Hematopoietic multipotent progenitor cell (in vitro differentiated cells): ENCODE results near the gene NUAK2. TPM values are rescaled to one million over a fixed set of nuclear protein-coding genes. Genes with fewer than 3 reads are reported as not detected.

Experiments
- DNase-seq, 3 donors: peaks; one replicate each; pipeline ENCODE4 v3.0.0-alpha.2; 2011 to 2015; ENCODE audit warnings: low read depth in 2 of 3, low spot score in 2 of 3
- total RNA-seq: library from RNA; depleted of rRNA; stranded (reverse); fragments of >200 nt; gene quantifications from one replicate; pipeline ENCODE4 v1.2.3, GENCODE V29; 2012

Gene NUAK2
- total RNA-seq, 1 donor = 1.3 TPM

- DNase-seq = no peak
Measured at GRCh38 chr1:205348554-205349487, 27.3 kb upstream of the NUAK2 start.

GRCh38 chr1:205346956-205347574 is 25.5 kb upstream of the NUAK2 start:
- DNase-seq = no peak

DNA sequence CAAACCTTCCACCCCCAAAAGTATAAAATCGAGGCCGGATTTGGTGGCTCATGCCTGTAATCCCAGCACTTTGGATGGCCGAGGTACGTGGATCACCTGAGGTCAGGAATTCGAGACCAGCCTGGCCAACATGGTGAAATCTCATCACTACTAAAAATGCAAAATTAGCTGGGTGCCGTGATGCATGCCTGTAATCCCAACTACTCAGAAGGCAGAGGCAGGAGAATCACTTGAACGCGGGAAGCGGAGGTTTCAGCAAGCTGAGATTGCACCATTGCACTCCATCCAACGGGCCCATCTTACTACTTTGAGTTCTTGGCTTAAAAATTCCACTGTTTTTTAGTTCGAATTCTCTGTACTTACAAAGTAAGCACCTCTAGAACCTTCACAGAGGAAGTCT is 24.2 kb upstream of the NUAK2 start:
- DNase-seq = no peak

- DNase-seq = peak in 2 of 3 donors; percentile 47 to 55
Measured at GRCh38 chr1:205344066-205344928, 22.8 kb upstream of the NUAK2 start.

DNA sequence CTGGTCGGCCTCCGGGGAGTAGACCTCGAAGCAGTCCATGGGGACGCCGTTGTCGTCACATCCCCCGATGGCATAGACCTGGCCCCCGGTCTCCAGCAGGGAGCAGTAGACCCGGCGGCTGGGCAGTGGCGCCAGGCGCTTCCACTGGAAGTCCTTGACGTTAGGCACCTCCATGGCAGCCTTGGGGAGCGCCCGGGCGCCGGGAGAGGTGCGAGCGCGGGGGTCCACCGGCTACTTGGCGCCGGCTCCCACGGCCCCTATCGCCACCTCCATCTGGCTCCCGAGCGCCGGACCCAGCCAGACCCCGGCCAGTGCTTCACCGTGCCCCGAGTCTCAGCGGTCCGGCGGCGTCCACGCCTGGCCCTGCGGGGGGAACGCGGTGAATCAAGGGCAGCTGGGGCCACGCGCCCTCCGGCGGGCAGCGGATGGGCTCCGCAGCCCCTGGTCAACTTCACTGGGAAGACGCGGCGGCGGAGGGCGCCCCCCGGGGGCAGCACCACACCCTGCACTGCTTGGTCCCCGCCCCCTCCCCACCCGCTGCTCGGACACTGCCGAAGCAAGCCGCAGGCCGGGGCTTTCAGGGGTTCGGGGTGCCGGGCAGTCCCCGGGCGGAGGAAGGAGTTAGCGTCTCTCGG is 22.0 kb upstream of the NUAK2 start:
- DNase-seq = peak in 1 of 3 donors; percentile 42

DNA sequence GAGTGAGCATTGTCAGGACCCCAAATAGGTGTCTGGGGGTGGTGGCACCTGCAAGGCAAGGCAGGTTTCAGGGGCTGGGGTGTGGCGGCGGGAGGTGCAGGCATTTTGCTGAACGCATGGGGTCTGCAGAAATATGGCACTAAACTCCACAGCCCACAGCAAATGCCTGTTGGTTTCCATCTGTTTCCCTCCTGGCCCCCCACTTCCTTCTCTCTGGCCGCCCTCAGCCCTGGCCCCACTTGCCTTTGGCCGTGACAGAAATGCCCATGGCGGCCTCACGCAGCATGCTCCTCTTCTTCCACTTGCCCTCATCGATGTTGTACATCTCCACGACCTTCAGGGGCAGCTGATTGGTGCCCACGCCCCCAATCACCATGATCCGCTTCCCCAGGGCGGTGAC is 21.4 kb upstream of the NUAK2 start:
- peak in 1 of 3 donors; percentile 34 for DNase-seq

GRCh38 chr1:205340676-205341075 is 19.1 kb upstream of the NUAK2 start:
- no peak for DNase-seq

GRCh38 chr1:205339717-205340116 is 18.2 kb upstream of the NUAK2 start:
- DNase-seq = no peak

- DNase-seq = no peak
Measured at GRCh38 chr1:205339197-205339702, 17.7 kb upstream of the NUAK2 start.

- DNase-seq = no peak
Measured at GRCh38 chr1:205338011-205338410, 16.5 kb upstream of the NUAK2 start.

DNA sequence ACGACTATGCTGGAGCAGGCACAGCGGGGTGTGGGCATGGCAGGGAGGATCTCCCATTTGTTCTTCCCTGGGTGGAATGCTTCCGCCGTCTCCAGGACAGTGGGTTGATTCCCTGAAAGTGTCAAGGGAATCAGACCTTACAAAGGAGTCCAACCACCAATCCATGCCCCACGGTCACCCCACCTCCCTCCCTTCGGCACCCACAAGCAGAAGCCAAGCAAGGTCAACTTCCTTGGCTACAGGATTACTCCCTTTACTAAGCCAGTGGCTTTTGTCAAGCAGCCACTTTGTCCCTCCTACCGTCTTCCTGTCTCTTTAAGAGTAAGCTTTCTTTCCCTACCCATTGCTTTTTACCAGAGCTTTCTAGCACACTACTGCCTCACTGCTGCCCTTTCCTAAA is 15.9 kb upstream of the NUAK2 start:
- DNase-seq = no peak

DNA sequence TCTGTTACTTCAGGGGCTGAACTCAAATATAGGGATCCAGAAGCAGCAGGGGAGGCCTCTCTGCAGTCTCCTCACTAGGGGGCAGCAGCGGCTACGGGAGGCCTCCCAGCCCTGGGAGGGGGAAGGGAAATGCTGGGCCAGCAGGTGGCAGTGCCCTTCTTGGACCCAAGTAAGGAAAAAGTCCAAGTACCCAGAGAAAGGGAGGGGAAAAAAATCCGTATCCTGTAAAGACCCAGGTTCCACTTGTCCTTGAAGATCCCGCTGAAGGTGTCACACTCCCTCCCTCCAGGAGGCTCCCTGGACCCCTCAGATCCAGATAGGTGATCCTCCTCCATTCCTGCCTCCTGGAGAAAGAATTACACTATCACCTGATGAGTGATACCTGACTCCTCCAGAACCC is 14.1 kb upstream of the NUAK2 start:
- DNase-seq = peak; percentile 52 to 88 (median 85)

DNA sequence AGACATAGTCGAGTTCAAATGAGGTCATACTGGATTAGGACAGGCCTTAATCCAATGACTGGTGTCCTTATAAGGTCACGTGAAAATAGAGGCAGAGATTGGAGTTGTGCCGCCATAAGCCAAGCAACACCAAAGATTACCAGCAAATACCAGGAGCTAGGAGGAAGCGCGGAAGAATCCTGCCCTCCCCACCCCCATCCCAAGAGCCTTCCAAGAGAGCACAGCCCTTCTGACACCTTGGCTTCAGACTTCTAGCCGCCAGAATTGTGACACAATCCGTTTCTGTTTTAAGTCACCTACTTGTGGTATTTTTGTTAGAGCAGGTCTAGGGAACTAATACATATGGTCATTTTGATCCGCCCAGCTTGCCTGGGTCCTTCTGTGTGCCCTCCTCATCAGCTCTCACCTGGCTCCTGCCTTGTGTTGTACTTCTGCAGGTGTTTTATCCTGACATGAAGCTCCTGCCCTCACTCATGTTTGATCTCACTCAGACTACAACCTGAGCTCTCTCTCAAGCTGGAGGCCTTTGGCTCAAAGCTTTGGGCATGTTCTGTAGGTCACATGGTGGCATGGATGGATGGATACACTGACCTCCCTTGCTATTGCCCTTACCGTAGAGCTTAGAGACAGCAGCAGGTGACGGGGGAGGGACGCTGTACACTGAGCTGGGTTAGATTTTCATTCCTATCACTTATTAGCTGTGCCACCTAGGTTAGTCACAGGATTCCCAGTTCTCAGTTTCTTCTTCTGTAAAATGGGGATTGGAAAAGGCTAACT is 10.7 kb upstream of the NUAK2 start:
- DNase-seq = no peak

GRCh38 chr1:205330150-205330549 is 8.6 kb upstream of the NUAK2 start:
- no peak for DNase-seq

DNA sequence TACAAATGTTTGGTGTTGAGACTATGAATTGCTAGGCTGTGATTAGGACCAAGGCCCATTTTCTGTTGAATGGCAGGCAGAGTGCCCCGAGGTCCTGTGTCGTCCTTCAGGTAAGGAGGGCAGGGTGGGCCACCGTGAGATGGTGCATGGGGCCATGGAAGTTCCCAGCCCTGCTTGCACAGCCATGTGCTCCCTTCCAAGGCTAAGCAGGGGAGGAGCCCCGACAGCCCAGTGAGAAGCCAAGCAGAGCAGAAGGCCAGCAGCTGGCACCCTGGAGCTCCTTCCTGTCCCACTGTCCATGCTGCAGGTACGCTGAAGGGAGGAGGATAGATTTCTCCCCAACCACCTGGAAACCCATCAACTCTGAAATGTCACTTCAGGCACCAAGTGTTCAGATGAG is 8.2 kb upstream of the NUAK2 start:
- no peak for DNase-seq

- no peak for DNase-seq
Measured at GRCh38 chr1:205328476-205328875, 6.9 kb upstream of the NUAK2 start.

- no peak for DNase-seq
Measured at GRCh38 chr1:205326812-205327466, 5.4 kb upstream of the NUAK2 start.

GRCh38 chr1:205325334-205325884 is 3.9 kb upstream of the NUAK2 start:
- DNase-seq = peak in 2 of 3 donors; percentile 56 to 64

DNA sequence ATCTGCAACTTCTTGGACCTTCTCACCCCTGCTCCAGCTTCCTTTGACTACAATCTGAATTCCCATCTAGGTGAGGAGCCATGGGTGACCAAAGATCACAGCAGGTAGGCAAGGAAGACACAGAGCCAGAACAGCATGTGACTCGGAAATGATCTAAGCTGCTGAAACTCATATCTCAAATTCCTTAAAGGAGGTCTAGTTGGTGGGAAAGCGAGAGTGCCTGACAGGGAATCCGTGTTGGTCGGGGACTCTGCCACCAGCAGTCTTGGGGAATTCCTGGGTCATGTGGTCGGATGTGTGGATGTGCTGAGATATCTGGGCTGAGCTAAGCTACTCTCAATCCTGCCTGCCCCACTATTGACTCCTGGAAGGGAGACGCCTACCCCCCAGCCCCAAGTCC is 3.2 kb upstream of the NUAK2 start:
- DNase-seq = no peak
